IMR-90 (cell line): ENCODE results near the gene PDLIM5. TPM values are rescaled to one million over a fixed set of nuclear protein-coding genes. Genes with fewer than 3 reads are reported as not detected.

Experiments
- ATAC-seq: fragments of 200-7000 bp; cut with Tn5 transposase; 2 replicates; pipeline ENCODE4 v1.9.1; 2020; ENCODE audit warnings: low read depth, mild to moderate bottlenecking, moderate library complexity
- BruUV-seq: library from RNA; stranded (reverse); fragments of 400-500 nt; replicated peaks from 2 replicates; lab custom pipeline; 2021; lab: Mats Ljungman, UMichigan
- CTCF ChIA-PET: fragments of 300-600 bp; formaldehyde crosslinking; extraction: SDS; loops from one replicate; lab custom pipeline; 2021; ENCODE audit warnings: antibody characterized with exemption; lab: Yijun Ruan, JAX
- POLR2A ChIA-PET: fragments of 300-600 bp; sonication (Branson Sonifier 250); formaldehyde crosslinking; loops from one replicate; lab custom pipeline; 2022; ENCODE audit warnings: antibody characterized with exemption; ENCODE audit not compliant: unreplicated experiment; lab: Charles Lee
- DNase-seq: peaks from one replicate; pipeline ENCODE4 v3.0.0; 2013
- H2AFZ ChIP-seq: replicated peaks from 2 replicates; pipeline ENCODE3; 2013; ENCODE audit warnings: low read length, mild to moderate bottlenecking; ENCODE audit not compliant: poor library complexity
- H2AK5ac ChIP-seq: 2 replicates; pipeline ENCODE4 v1.6.1; 2013; ENCODE audit warnings: low read depth, low read length, inconsistent platforms
- H2AK9ac ChIP-seq: replicated peaks from 2 replicates; pipeline ENCODE3; 2013; ENCODE audit warnings: mild to moderate bottlenecking, low read depth, low read length, moderate library complexity; ENCODE audit not compliant: poor library complexity
- H2BK120ac ChIP-seq: 2 replicates; pipeline ENCODE4 v1.6.1; 2013; ENCODE audit warnings: low read depth, low read length, inconsistent platforms
- H2BK15ac ChIP-seq: 3 replicates; pipeline ENCODE4 v1.6.1; 2013; ENCODE audit warnings: low read depth, low read length, inconsistent platforms
- H2BK20ac ChIP-seq: 2 replicates; pipeline ENCODE4 v1.6.1; 2013; ENCODE audit warnings: low read depth, mild to moderate bottlenecking, inconsistent platforms, low read length, moderate library complexity
- H2BK5ac ChIP-seq: 2 replicates; pipeline ENCODE4 v1.6.1; 2013; ENCODE audit warnings: mild to moderate bottlenecking, low read depth, low read length, inconsistent platforms; ENCODE audit not compliant: poor library complexity, severe bottlenecking
- H3K14ac ChIP-seq: replicated peaks from 2 replicates; pipeline ENCODE4 v1.6.1; 2013; ENCODE audit warnings: low read depth, low read length, inconsistent platforms
- H3K18ac ChIP-seq: 2 replicates; pipeline ENCODE4 v1.6.1; 2013; ENCODE audit warnings: low read depth, low read length, control low read depth
- H3K23ac ChIP-seq: 2 replicates; pipeline ENCODE4 v1.6.1; 2013; ENCODE audit warnings: low read depth, low read length, inconsistent platforms
- H3K27ac ChIP-seq: 2 replicates; pipeline ENCODE4 v1.5.1; 2013; ENCODE audit warnings: mild to moderate bottlenecking, control low read depth, low read length; ENCODE audit not compliant: insufficient read depth
- H3K27me3 ChIP-seq: 2 replicates; pipeline ENCODE4 v1.6.1; 2013; ENCODE audit warnings: low read length; ENCODE audit not compliant: control insufficient read depth, insufficient read depth
- H3K36me3 ChIP-seq: 2 replicates; pipeline ENCODE4 v1.6.1; 2013; ENCODE audit warnings: low read length, mixed read lengths; ENCODE audit not compliant: control insufficient read depth, insufficient read depth
- H3K4ac ChIP-seq: 2 replicates; pipeline ENCODE4 v1.6.1; 2013; ENCODE audit warnings: low read depth, low read length, inconsistent platforms
- H3K4me1 ChIP-seq: 2 replicates; pipeline ENCODE4 v1.6.1; 2013; ENCODE audit warnings: low read length, mixed read lengths; ENCODE audit not compliant: control insufficient read depth, insufficient read depth
- H3K4me2 ChIP-seq: 2 replicates; pipeline ENCODE4 v1.6.1; 2013; ENCODE audit warnings: low read depth, mild to moderate bottlenecking, control low read depth, low read length, moderate library complexity
- H3K4me3 ChIP-seq: 2 replicates; pipeline ENCODE4 v1.5.1; 2013; ENCODE audit warnings: low read depth, mild to moderate bottlenecking, control low read depth, low read length, moderate library complexity; ENCODE audit not compliant: insufficient read depth
- H3K56ac ChIP-seq: 2 replicates; pipeline ENCODE4 v1.6.1; 2013; ENCODE audit warnings: low read length, inconsistent platforms; ENCODE audit not compliant: insufficient read depth; ENCODE audit errors: extremely low read depth
- H3K79me1 ChIP-seq, 2 experiments: 2 replicates each; pipeline ENCODE4 v1.6.1; 2013; ENCODE audit warnings: low read length in 2 of 2, inconsistent platforms in 1 of 2, low read depth in 1 of 2
- H3K9ac ChIP-seq: 2 replicates; pipeline ENCODE4 v1.6.1; 2013; ENCODE audit warnings: low read depth, low read length, control low read depth
- H3K9me1 ChIP-seq: 2 replicates; pipeline ENCODE4 v1.6.1; 2013; ENCODE audit warnings: low read length, inconsistent platforms; ENCODE audit not compliant: insufficient read depth
- H3K9me3 ChIP-seq: 2 replicates; pipeline ENCODE4 v1.6.1; 2013; ENCODE audit warnings: low read length; ENCODE audit not compliant: control insufficient read depth, insufficient read depth
- H4K20me1 ChIP-seq: 2 replicates; pipeline ENCODE4 v1.6.1; 2013; ENCODE audit warnings: low read length, inconsistent platforms; ENCODE audit not compliant: insufficient read depth
- H4K5ac ChIP-seq: 2 replicates; pipeline ENCODE4 v1.6.1; 2013; ENCODE audit warnings: mild to moderate bottlenecking, low read depth, low read length, control low read depth
- H4K8ac ChIP-seq, 2 experiments: 2 replicates each; pipeline ENCODE4 v1.6.1; 2013; ENCODE audit warnings: low read depth in 2 of 2, low read length in 2 of 2, control low read depth in 1 of 2, inconsistent platforms in 1 of 2
- H4K91ac ChIP-seq: 2 replicates; pipeline ENCODE4 v1.6.1; 2013; ENCODE audit warnings: low read depth, low read length, inconsistent platforms; ENCODE audit not compliant: insufficient read depth
- CEBPB ChIP-seq: IDR thresholded peaks from 2 replicates; pipeline ENCODE4 v1.6.1; 2012; ENCODE audit warnings: low read depth, low read length, improper control_type of control experiment
- CHD1 ChIP-seq: IDR thresholded peaks from 2 replicates; pipeline ENCODE4 v1.6.1; 2012; ENCODE audit warnings: low read depth, low read length, improper control_type of control experiment
- FOS ChIP-seq: fragments of 150-350 bp; IDR thresholded peaks from 2 replicates; pipeline ENCODE4 v1.6.1; 2016; ENCODE audit warnings: low read depth, low read length
- MAFK ChIP-seq: IDR thresholded peaks from 2 replicates; pipeline ENCODE4 v1.6.1; 2012; ENCODE audit warnings: low read depth, low read length, improper control_type of control experiment
- MAZ ChIP-seq: IDR thresholded peaks from 2 replicates; pipeline ENCODE4 v1.6.1; 2012; ENCODE audit warnings: low read depth, mild to moderate bottlenecking, low read length, improper control_type of control experiment, moderate library complexity, borderline replicate concordance
- NFE2L2 ChIP-seq: fragments of 150-350 bp; IDR thresholded peaks from 2 replicates; pipeline ENCODE4 v1.6.1; 2016; ENCODE audit warnings: low read depth, mild to moderate bottlenecking, low read length
- POLR2A ChIP-seq: IDR thresholded peaks from 2 replicates; pipeline ENCODE4 v1.6.1; 2012; ENCODE audit warnings: mild to moderate bottlenecking, low read depth, low read length
- RAD21 ChIP-seq: IDR thresholded peaks from 2 replicates; pipeline ENCODE4 v1.6.1; 2012; ENCODE audit warnings: low read length, improper control_type of control experiment
- RCOR1 ChIP-seq: IDR thresholded peaks from 2 replicates; pipeline ENCODE4 v1.6.1; 2012; ENCODE audit warnings: mild to moderate bottlenecking, low read length, improper control_type of control experiment; ENCODE audit not compliant: insufficient replicate concordance
- WGBS, 2 experiments: methylation state at CpG; one replicate each; pipeline versions ENCODE4 v1.1.5 to v1.1.7; 2013; ENCODE audit warnings: missing lambda C conversion rate in 2 of 2; ENCODE audit not compliant: insufficient read length in 1 of 2; ENCODE audit errors: extremely low coverage in 2 of 2; 5-methylcytosine and 5-hydroxymethylcytosine counted together
- dilution Hi-C: fragments of 300-500 bp; cut with HindIII; formaldehyde crosslinking; loops from one replicate; pipeline ENCODE4 v1.14.3; 2018; ENCODE audit warnings: low sequenced_read_pairs; ENCODE audit not compliant: unreplicated experiment
- in situ Hi-C: fragments of 300-500 bp; cut with MboI; formaldehyde crosslinking; loops from 3 replicates; pipeline ENCODE4 v1.14.3; 2019; ENCODE audit warnings: low sequenced_read_pairs, inconsistent platforms, mixed read lengths
- intact Hi-C: fragments of 100-400 bp; cut with micrococcal nuclease; formaldehyde crosslinking; loops from 2 replicates; pipeline ENCODE4 v1.10.0; 2022
- polyA plus RNA-seq, 3 experiments: library from polyadenylated mRNA; depleted of rRNA; stranded (reverse); fragments of >200 nt; gene quantifications; 2 replicates each; pipeline ENCODE4 v1.2.3, GENCODE V29; 2012; ENCODE audit warnings: low replicate concordance in 1 of 3
- total RNA-seq: library from RNA; depleted of rRNA; stranded (reverse); fragments of >200 nt; gene quantifications from 2 replicates; pipeline ENCODE4 v1.2.3, GENCODE V29; 2012
- TF ChIP-seq, protein P1 (sequence below): fragments of 150-350 bp; IDR thresholded peaks from 2 replicates; pipeline ENCODE4 v1.6.1; 2016; ENCODE audit warnings: low read depth, mild to moderate bottlenecking, low read length, moderate library complexity, borderline replicate concordance
- TF ChIP-seq, protein P2 (sequence below): conservative IDR thresholded peaks from 2 replicates; pipeline ENCODE4 v1.5.1; 2012; ENCODE audit warnings: mild to moderate bottlenecking, low read depth, low read length, improper control_type of control experiment
- TF ChIP-seq, protein P3 (sequence below): fragments of 150-350 bp; IDR thresholded peaks from 2 replicates; pipeline ENCODE4 v1.6.1; 2017; ENCODE audit warnings: mild to moderate bottlenecking, antibody characterized with exemption, low read length, low read depth

Gene PDLIM5
- total and polyA plus RNA-seq, 2 of the 4 experiments (the other 2 are of a cell fraction): 96.5 to 188 TPM

DNA sequence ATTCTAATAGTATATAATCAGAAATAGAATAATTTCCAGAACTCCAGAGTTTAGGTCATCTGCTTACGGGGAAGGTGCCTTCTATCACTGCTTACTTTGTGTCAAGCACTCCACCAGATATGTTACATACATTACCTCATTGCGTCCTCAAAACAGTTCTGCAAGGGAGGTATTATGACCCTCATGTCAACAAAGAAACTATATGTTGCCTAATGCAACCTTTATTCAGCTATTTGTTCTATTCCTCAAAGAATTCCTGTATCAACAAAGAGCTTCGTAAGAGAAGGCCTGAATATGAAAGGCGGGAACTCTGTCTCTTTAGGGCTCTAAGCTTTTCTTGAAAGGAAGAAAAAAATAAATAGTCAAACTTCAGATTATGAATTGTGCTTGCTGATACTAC is 114.7 kb downstream of the PDLIM5 start:
- H3K27ac ChIP-seq: no peak overlapping the region
- ATAC-seq (no peak), DNase-seq (no peak)
- H2AK5ac ChIP-seq: no peak overlapping the region
- no peak overlapping the region for H4K5ac ChIP-seq
- no peak overlapping the region for H2BK15ac ChIP-seq
- no peak overlapping the region for H3K4me3 ChIP-seq
- peaks cover 25 to 43% of the 10 kb centered on the region in 2 experiments for H3K79me1 ChIP-seq
- no peak overlapping the region for H4K8ac ChIP-seq
- H3K27me3 ChIP-seq: no peaks in the 10 kb centered on the region
- peaks cover 3% of the 10 kb centered on the region; the same call in 1 of the 2 replicates for H3K9me1 ChIP-seq
- intact Hi-C loops: no loop called here
- H4K91ac ChIP-seq: no peak overlapping the region
- H3K14ac ChIP-seq: no peak overlapping the region
- BruUV-seq: no TSS peak
- H3K4me1 ChIP-seq: peaks cover 1% of the 10 kb centered on the region; the same call in 1 of the 2 replicates
- no peak overlapping the region for H2AFZ ChIP-seq
- no peak overlapping the region for H3K23ac ChIP-seq
- no peaks in the 10 kb centered on the region for H3K9me3 ChIP-seq
- no peak overlapping the region for H3K56ac ChIP-seq
- H3K4ac ChIP-seq: no peak overlapping the region
- no peaks in the 10 kb centered on the region for H3K36me3 ChIP-seq
- CTCF ChIA-PET: no interaction called here
- WGBS, 2 experiments: no CpG with 5 or more reads among the region's 4 CpGs
- H3K4me2 ChIP-seq: no peak overlapping the region
- H2AK9ac ChIP-seq: no peak overlapping the region
- H2BK5ac ChIP-seq: no peak overlapping the region
- no peak overlapping the region for H3K9ac ChIP-seq
- no peak overlapping the region for H2BK20ac ChIP-seq
- H2BK120ac ChIP-seq: no peak overlapping the region
- POLR2A ChIA-PET: no interaction called here
- dilution Hi-C loops: no loop called here
- in situ Hi-C loops: no loop called here
- peaks cover 24% of the 10 kb centered on the region for H4K20me1 ChIP-seq
- no peak for TF ChIP-seq NFE2L2
- no peak for TF ChIP-seq MAZ
- TF ChIP-seq RCOR1: no peak
- TF ChIP-seq, protein P1, sequence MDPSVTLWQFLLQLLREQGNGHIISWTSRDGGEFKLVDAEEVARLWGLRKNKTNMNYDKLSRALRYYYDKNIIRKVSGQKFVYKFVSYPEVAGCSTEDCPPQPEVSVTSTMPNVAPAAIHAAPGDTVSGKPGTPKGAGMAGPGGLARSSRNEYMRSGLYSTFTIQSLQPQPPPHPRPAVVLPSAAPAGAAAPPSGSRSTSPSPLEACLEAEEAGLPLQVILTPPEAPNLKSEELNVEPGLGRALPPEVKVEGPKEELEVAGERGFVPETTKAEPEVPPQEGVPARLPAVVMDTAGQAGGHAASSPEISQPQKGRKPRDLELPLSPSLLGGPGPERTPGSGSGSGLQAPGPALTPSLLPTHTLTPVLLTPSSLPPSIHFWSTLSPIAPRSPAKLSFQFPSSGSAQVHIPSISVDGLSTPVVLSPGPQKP: no peak
- TF ChIP-seq, protein P2, sequence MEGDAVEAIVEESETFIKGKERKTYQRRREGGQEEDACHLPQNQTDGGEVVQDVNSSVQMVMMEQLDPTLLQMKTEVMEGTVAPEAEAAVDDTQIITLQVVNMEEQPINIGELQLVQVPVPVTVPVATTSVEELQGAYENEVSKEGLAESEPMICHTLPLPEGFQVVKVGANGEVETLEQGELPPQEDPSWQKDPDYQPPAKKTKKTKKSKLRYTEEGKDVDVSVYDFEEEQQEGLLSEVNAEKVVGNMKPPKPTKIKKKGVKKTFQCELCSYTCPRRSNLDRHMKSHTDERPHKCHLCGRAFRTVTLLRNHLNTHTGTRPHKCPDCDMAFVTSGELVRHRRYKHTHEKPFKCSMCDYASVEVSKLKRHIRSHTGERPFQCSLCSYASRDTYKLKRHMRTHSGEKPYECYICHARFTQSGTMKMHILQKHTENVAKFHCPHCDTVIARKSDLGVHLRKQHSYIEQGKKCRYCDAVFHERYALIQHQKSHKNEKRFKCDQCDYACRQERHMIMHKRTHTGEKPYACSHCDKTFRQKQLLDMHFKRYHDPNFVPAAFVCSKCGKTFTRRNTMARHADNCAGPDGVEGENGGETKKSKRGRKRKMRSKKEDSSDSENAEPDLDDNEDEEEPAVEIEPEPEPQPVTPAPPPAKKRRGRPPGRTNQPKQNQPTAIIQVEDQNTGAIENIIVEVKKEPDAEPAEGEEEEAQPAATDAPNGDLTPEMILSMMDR: no peak
- no peak for TF ChIP-seq MAFK
- TF ChIP-seq CHD1: no peak
- TF ChIP-seq, protein P3, sequence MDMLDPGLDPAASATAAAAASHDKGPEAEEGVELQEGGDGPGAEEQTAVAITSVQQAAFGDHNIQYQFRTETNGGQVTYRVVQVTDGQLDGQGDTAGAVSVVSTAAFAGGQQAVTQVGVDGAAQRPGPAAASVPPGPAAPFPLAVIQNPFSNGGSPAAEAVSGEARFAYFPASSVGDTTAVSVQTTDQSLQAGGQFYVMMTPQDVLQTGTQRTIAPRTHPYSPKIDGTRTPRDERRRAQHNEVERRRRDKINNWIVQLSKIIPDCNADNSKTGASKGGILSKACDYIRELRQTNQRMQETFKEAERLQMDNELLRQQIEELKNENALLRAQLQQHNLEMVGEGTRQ: no peak
- no peak for TF ChIP-seq FOS
- no peak for TF ChIP-seq POLR2A
- no peak for TF ChIP-seq RAD21
- TF ChIP-seq CEBPB: no peak
- H3K18ac ChIP-seq: no peak overlapping the region
